ENCODE results near the gene ADGRL1.
"Not testable (repeated sequence)": the region's sequence is repeated elsewhere in the genome, so short reads cannot be mapped to it uniquely, and the experiment has no call there.

The ADGRL1 gene

GRCh38 chr19:14196105-14196504 is 9.9 kb downstream of the ADGRL1 start:
- TF ChIP-seq, protein P1, sequence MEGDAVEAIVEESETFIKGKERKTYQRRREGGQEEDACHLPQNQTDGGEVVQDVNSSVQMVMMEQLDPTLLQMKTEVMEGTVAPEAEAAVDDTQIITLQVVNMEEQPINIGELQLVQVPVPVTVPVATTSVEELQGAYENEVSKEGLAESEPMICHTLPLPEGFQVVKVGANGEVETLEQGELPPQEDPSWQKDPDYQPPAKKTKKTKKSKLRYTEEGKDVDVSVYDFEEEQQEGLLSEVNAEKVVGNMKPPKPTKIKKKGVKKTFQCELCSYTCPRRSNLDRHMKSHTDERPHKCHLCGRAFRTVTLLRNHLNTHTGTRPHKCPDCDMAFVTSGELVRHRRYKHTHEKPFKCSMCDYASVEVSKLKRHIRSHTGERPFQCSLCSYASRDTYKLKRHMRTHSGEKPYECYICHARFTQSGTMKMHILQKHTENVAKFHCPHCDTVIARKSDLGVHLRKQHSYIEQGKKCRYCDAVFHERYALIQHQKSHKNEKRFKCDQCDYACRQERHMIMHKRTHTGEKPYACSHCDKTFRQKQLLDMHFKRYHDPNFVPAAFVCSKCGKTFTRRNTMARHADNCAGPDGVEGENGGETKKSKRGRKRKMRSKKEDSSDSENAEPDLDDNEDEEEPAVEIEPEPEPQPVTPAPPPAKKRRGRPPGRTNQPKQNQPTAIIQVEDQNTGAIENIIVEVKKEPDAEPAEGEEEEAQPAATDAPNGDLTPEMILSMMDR (IDR thresholded peaks at IDR 0.05; ENCODE audit: insufficient read depth, low read length): peak; percentile 59
- H3K4me3 ChIP-seq (replicated peaks; ENCODE audit: insufficient read depth, low read length); H3K27me3 ChIP-seq (ENCODE audit: insufficient read depth, poor library complexity, severe bottlenecking); H3K27ac ChIP-seq (replicated peaks): not testable (repeated sequence)
- DNase-seq (ENCODE audit: low read depth in 1 of 2, low spot score in 1 of 2): peak in 1 of 2 experiments; percentile 69

DNA sequence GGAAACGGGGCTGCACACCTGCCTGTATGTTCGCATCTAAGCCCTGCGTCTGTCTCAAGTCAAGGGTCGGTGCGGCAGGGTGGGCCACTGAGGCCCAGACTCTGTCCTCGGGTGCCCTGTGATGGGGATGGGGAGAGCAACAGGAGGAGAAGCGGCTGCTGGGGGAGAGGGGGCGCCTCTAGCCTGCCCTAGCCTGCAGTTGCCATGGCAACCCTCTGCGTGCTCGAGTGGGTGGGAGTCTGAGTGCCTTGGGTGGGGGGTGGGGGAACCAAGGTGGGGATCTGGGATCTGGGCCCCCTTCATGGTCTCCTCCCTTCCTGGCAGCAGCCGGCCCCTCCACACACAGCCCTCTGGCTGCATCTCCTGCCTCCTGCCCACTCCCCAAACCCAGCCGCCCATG is 10.8 kb downstream of the ADGRL1 start:
- not testable (repeated sequence) for H3K27ac ChIP-seq (replicated peaks); H3K27me3 ChIP-seq (ENCODE audit: insufficient read depth, poor library complexity, severe bottlenecking); H3K4me3 ChIP-seq (replicated peaks; ENCODE audit: insufficient read depth, low read length); DNase-seq (ENCODE audit: low read depth in 1 of 2, low spot score in 1 of 2)

GRCh38 chr19:14189415-14189814 is 16.6 kb downstream of the ADGRL1 start:
- Histone ChIP-seq H3K4me3 (replicated peaks; ENCODE audit: insufficient read depth, low read length) (no peak overlapping the region), H3K27ac (replicated peaks) (no peak overlapping the region), H3K27me3 (ENCODE audit: insufficient read depth, poor library complexity, severe bottlenecking) (no peaks in the 10 kb centered on the region)
- TF ChIP-seq, protein P1 (IDR thresholded peaks at IDR 0.05; ENCODE audit: insufficient read depth, low read length): no peak
- TF ChIP-seq POLR2AphosphoS5 (IDR thresholded peaks at IDR 0.05; ENCODE audit: low read depth) (no peak), SPI1 (IDR thresholded peaks at IDR 0.05; ENCODE audit: borderline replicate concordance, low read depth) (no peak), GABPA (IDR thresholded peaks at IDR 0.05; ENCODE audit: low read depth) (no peak)
- TF ChIP-seq, protein P2, sequence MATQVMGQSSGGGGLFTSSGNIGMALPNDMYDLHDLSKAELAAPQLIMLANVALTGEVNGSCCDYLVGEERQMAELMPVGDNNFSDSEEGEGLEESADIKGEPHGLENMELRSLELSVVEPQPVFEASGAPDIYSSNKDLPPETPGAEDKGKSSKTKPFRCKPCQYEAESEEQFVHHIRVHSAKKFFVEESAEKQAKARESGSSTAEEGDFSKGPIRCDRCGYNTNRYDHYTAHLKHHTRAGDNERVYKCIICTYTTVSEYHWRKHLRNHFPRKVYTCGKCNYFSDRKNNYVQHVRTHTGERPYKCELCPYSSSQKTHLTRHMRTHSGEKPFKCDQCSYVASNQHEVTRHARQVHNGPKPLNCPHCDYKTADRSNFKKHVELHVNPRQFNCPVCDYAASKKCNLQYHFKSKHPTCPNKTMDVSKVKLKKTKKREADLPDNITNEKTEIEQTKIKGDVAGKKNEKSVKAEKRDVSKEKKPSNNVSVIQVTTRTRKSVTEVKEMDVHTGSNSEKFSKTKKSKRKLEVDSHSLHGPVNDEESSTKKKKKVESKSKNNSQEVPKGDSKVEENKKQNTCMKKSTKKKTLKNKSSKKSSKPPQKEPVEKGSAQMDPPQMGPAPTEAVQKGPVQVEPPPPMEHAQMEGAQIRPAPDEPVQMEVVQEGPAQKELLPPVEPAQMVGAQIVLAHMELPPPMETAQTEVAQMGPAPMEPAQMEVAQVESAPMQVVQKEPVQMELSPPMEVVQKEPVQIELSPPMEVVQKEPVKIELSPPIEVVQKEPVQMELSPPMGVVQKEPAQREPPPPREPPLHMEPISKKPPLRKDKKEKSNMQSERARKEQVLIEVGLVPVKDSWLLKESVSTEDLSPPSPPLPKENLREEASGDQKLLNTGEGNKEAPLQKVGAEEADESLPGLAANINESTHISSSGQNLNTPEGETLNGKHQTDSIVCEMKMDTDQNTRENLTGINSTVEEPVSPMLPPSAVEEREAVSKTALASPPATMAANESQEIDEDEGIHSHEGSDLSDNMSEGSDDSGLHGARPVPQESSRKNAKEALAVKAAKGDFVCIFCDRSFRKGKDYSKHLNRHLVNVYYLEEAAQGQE (IDR thresholded peaks at IDR 0.05; ENCODE audit: insufficient replicate concordance, low read depth): no peak
- no peak for DNase-seq (ENCODE audit: low read depth in 1 of 2, low spot score in 1 of 2)

DNA sequence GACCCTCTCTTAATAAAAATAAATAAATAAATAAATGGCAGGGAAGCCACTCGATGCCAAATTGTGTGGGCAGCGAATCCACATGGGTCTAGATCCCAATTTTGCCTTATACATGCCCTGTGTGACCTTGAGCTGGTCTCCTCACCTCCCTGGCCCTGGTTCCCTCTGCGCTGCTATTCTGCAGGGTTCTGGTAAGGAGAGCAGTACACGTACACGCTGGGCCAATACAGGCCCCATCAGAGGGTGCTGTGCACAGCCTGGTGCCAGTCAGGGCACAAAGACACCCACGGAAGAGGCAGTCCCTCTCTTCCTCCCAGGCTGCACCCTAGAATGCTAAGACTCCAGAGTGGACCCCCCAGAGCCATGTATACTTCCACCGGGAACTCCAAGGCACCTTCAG is 17.9 kb downstream of the ADGRL1 start:
- H3K27me3 ChIP-seq (ENCODE audit: insufficient read depth, poor library complexity, severe bottlenecking); DNase-seq (ENCODE audit: low read depth in 1 of 2, low spot score in 1 of 2); H3K27ac ChIP-seq (replicated peaks); H3K4me3 ChIP-seq (replicated peaks; ENCODE audit: insufficient read depth, low read length): not testable (repeated sequence)

- peak in 1 of 2 experiments; percentile 25 for DNase-seq (ENCODE audit: low read depth in 1 of 2, low spot score in 1 of 2)
- TF ChIP-seq SPI1 (IDR thresholded peaks at IDR 0.05; ENCODE audit: borderline replicate concordance, low read depth): peak; percentile 73
- TF ChIP-seq GABPA (IDR thresholded peaks at IDR 0.05; ENCODE audit: low read depth): no peak
- H3K4me3 ChIP-seq (replicated peaks; ENCODE audit: insufficient read depth, low read length): no peak overlapping the region
- H3K27me3 ChIP-seq (ENCODE audit: insufficient read depth, poor library complexity, severe bottlenecking): no peaks in the 10 kb centered on the region
- H3K27ac ChIP-seq (replicated peaks): no peak overlapping the region
Observed at GRCh38 chr19:14187561-14187960, 18.4 kb downstream of the ADGRL1 start.

- H3K27me3 ChIP-seq (ENCODE audit: insufficient read depth, poor library complexity, severe bottlenecking); H3K27ac ChIP-seq (replicated peaks); H3K4me3 ChIP-seq (replicated peaks; ENCODE audit: insufficient read depth, low read length); DNase-seq (ENCODE audit: low read depth in 1 of 2, low spot score in 1 of 2): not testable (repeated sequence)
Observed at GRCh38 chr19:14186684-14187083, 19.3 kb downstream of the ADGRL1 start.

GRCh38 chr19:14185691-14186090 is 20.3 kb downstream of the ADGRL1 start:
- DNase-seq (ENCODE audit: low read depth in 1 of 2, low spot score in 1 of 2); H3K4me3 ChIP-seq (replicated peaks; ENCODE audit: insufficient read depth, low read length); H3K27me3 ChIP-seq (ENCODE audit: insufficient read depth, poor library complexity, severe bottlenecking): not testable (repeated sequence)

More at GRCh38 chr19:14185691-14186090, 20.3 kb downstream of the ADGRL1 start:
- H3K27ac ChIP-seq (replicated peaks): not testable (repeated sequence)

Measured in HL-60 (cell line).